ENCODE measurements around the gene PPP1R14C.

Gene PPP1R14C

DNA sequence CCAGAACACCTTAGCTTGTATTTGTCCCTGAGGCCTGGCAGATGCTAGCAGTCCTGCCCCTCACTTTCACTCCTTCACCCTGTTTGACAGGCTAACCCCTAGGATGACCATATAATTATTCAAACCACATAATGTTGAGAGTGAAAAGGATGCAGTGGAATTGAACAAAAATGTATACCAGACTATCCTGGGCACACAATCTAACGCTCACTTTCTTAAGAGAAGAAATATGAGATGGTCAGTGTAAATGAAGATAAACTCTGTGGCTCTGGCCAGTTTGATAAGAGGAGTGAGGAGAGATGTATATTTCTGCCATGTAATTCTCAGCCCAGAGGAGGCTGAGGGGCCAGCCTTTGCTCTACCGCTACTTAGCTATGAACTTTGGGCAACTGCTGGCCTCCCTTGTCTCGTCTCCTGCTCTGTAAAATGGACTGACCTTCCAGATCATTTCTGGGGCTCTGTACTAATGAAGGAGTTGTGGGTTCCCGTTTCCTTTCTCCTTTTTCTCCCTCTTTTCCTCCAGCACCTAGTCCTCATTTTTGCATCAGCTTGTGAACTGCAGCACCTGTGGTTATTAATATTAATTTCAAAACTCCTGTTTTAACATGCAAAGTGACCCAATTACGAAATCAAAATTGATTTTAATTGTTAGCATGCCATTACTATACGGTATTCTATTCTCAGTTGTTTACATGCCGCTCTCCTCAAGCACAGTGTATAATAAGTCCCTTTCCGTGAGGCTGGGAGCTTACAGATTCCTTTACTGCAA, 133.5 kb downstream of the PPP1R14C start (continued):
- no peak for TF ChIP-seq RARB (CRISPR knock-in tag; IDR thresholded peaks at IDR 0.05)
- no peak for TF ChIP-seq PPARA (CRISPR knock-in tag; IDR thresholded peaks at IDR 0.05; ENCODE audit: borderline replicate concordance)
- TF ChIP-seq OSR1 (CRISPR knock-in tag; IDR thresholded peaks at IDR 0.05) = no peak
- no peak for TF ChIP-seq CSDC2 (CRISPR knock-in tag; IDR thresholded peaks at IDR 0.05)
- no peak for TF ChIP-seq TOX (CRISPR knock-in tag; IDR thresholded peaks at IDR 0.05; ENCODE audit: borderline replicate concordance)

GRCh38 chr6:150276937-150277742, 134.3 kb downstream of the PPP1R14C start:
- TF ChIP-seq, protein P1, sequence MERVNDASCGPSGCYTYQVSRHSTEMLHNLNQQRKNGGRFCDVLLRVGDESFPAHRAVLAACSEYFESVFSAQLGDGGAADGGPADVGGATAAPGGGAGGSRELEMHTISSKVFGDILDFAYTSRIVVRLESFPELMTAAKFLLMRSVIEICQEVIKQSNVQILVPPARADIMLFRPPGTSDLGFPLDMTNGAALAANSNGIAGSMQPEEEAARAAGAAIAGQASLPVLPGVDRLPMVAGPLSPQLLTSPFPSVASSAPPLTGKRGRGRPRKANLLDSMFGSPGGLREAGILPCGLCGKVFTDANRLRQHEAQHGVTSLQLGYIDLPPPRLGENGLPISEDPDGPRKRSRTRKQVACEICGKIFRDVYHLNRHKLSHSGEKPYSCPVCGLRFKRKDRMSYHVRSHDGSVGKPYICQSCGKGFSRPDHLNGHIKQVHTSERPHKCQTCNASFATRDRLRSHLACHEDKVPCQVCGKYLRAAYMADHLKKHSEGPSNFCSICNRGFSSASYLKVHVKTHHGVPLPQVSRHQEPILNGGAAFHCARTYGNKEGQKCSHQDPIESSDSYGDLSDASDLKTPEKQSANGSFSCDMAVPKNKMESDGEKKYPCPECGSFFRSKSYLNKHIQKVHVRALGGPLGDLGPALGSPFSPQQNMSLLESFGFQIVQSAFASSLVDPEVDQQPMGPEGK (CRISPR knock-in tag; IDR thresholded peaks at IDR 0.05; ENCODE audit: borderline replicate concordance) = no peak
- no peak for ATAC-seq

GRCh38 chr6:150279533-150279932, 136.7 kb downstream of the PPP1R14C start:
- ATAC-seq = no peak
- no peak for TF ChIP-seq ARNTL (CRISPR knock-in tag; IDR thresholded peaks at IDR 0.05; ENCODE audit: borderline replicate concordance, low read depth)
- no peak for TF ChIP-seq BACH2 (CRISPR knock-in tag; IDR thresholded peaks at IDR 0.05; ENCODE audit: borderline replicate concordance)
- TF ChIP-seq ZNF565 (CRISPR knock-in tag; conservative IDR thresholded peaks at IDR 0.05; ENCODE audit: low read depth) = no peak
- TF ChIP-seq, protein P1 (CRISPR knock-in tag; IDR thresholded peaks at IDR 0.05; ENCODE audit: borderline replicate concordance) = no peak
- TF ChIP-seq ESRRG (CRISPR knock-in tag; IDR thresholded peaks at IDR 0.05) = no peak
- no peak for TF ChIP-seq TOX (CRISPR knock-in tag; IDR thresholded peaks at IDR 0.05; ENCODE audit: borderline replicate concordance)
- no peak for TF ChIP-seq ZC3H10 (CRISPR knock-in tag; IDR thresholded peaks at IDR 0.05)
- TF ChIP-seq, protein P2, sequence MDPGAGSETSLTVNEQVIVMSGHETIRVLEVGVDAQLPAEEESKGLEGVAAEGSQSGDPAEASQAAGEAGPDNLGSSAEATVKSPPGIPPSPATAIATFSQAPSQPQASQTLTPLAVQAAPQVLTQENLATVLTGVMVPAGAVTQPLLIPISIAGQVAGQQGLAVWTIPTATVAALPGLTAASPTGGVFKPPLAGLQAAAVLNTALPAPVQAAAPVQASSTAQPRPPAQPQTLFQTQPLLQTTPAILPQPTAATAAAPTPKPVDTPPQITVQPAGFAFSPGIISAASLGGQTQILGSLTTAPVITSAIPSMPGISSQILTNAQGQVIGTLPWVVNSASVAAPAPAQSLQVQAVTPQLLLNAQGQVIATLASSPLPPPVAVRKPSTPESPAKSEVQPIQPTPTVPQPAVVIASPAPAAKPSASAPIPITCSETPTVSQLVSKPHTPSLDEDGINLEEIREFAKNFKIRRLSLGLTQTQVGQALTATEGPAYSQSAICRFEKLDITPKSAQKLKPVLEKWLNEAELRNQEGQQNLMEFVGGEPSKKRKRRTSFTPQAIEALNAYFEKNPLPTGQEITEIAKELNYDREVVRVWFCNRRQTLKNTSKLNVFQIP (CRISPR knock-in tag; IDR thresholded peaks at IDR 0.05; ENCODE audit: borderline replicate concordance, low read depth) = no peak
- TF ChIP-seq GLIS3 (CRISPR knock-in tag; IDR thresholded peaks at IDR 0.05) = no peak
- no peak for TF ChIP-seq ZNF8 (CRISPR knock-in tag; IDR thresholded peaks at IDR 0.05)
- no peak for TF ChIP-seq CREB5 (CRISPR knock-in tag; IDR thresholded peaks at IDR 0.05; ENCODE audit: low read depth)
- no peak for TF ChIP-seq SNAI2 (CRISPR knock-in tag; IDR thresholded peaks at IDR 0.05)
- TF ChIP-seq CSDC2 (CRISPR knock-in tag; IDR thresholded peaks at IDR 0.05) = no peak

DNA sequence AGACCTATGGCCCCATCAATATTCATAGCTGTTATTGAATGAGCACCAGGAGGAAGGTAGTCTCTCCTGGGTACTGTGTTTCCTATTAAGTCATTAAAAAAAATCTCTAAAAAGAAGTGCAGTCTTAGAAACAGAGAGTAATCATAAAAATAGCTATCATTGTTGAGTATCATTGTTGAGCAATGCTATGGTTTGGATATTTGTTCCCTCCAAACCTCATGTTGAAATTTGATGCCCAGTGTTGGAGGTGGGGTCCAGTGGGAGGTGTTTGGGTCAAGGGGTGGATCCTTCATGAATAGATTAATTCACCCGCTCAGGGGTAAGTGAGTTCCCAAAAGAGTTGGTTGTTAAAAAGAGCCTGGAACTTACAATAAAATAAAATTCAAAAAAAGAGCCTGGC, 137.9 kb downstream of the PPP1R14C start:
- no peak for ATAC-seq

More for the DNA sequence above, 137.9 kb downstream of the PPP1R14C start:
- no peak for TF ChIP-seq CSRNP3 (CRISPR knock-in tag; IDR thresholded peaks at IDR 0.05)
- TF ChIP-seq TSHZ2 (CRISPR knock-in tag; IDR thresholded peaks at IDR 0.05) = no peak
- TF ChIP-seq ZFP30 (CRISPR knock-in tag; IDR thresholded peaks at IDR 0.05) = no peak
- TF ChIP-seq CREB5 (CRISPR knock-in tag; IDR thresholded peaks at IDR 0.05; ENCODE audit: low read depth) = no peak
